ENCODE results near the gene SMIM24.

GRCh38 chr19:3513229-3514140 lies 33.2 kb upstream of the SMIM24 start:
- TF ChIP-seq EZH2phosphoT487 (IDR thresholded peaks at IDR 0.05; ENCODE audit: borderline replicate concordance) = no peak
- TF ChIP-seq, protein P1, sequence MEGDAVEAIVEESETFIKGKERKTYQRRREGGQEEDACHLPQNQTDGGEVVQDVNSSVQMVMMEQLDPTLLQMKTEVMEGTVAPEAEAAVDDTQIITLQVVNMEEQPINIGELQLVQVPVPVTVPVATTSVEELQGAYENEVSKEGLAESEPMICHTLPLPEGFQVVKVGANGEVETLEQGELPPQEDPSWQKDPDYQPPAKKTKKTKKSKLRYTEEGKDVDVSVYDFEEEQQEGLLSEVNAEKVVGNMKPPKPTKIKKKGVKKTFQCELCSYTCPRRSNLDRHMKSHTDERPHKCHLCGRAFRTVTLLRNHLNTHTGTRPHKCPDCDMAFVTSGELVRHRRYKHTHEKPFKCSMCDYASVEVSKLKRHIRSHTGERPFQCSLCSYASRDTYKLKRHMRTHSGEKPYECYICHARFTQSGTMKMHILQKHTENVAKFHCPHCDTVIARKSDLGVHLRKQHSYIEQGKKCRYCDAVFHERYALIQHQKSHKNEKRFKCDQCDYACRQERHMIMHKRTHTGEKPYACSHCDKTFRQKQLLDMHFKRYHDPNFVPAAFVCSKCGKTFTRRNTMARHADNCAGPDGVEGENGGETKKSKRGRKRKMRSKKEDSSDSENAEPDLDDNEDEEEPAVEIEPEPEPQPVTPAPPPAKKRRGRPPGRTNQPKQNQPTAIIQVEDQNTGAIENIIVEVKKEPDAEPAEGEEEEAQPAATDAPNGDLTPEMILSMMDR (conservative IDR thresholded peaks at IDR 0.05; ENCODE audit: low read length) = no peak
